22Rv1 (cell line): ENCODE results near the gene SLX4.

ENCODE experiments used
- H3K27ac ChIP-seq: fragments of 450-650 bp; 2 replicates; pipeline ENCODE4 v1.5.1; 2017
- CTCF ChIP-seq: fragments of 450-650 bp; IDR thresholded peaks from 2 replicates; pipeline ENCODE4 v1.5.1; 2017; ENCODE audit warnings: mild to moderate bottlenecking
- ZFX ChIP-seq: fragments of 450-650 bp; IDR thresholded peaks from 2 replicates; pipeline ENCODE4 v1.6.1; 2017; ENCODE audit warnings: antibody characterized with exemption, borderline replicate concordance

SLX4 gene

GRCh38 chr16:3548445-3548844 lies 63.0 kb downstream of the SLX4 start:
- H3K27ac ChIP-seq = no peak overlapping the region
- TF ChIP-seq ZFX = no peak
- no peak for TF ChIP-seq CTCF

GRCh38 chr16:3546986-3547682 lies 64.3 kb downstream of the SLX4 start:
- TF ChIP-seq ZFX (no peak), CTCF (no peak)
- H3K27ac ChIP-seq = no peak overlapping the region

- no peak overlapping the region for H3K27ac ChIP-seq
- TF ChIP-seq ZFX (no peak), CTCF (no peak)
Observed at GRCh38 chr16:3542601-3543373, 68.6 kb downstream of the SLX4 start.

GRCh38 chr16:3541527-3542155 lies 69.8 kb downstream of the SLX4 start:
- no peak for TF ChIP-seq CTCF
- no peak for TF ChIP-seq ZFX
- no peak overlapping the region for H3K27ac ChIP-seq

GRCh38 chr16:3538222-3538621 lies 73.2 kb downstream of the SLX4 start:
- no peak for TF ChIP-seq ZFX
- no peak for TF ChIP-seq CTCF
- no peak overlapping the region for H3K27ac ChIP-seq

- H3K27ac ChIP-seq = no peak overlapping the region
- no peak for TF ChIP-seq ZFX
- no peak for TF ChIP-seq CTCF
Observed at GRCh38 chr16:3536851-3537250, 74.6 kb downstream of the SLX4 start.

- H3K27ac ChIP-seq = no peak overlapping the region
- no peak for TF ChIP-seq CTCF
- TF ChIP-seq ZFX = no peak
Observed at GRCh38 chr16:3536271-3536731, 75.1 kb downstream of the SLX4 start.
